Hepatocyte (in vitro differentiated cells): ENCODE data around the gene SLC7A5.
"Not testable (repeated sequence)": the region's sequence is repeated elsewhere in the genome, so short reads cannot be mapped to it uniquely, and the experiment has no call there.

Experiments used
- EZH2 ChIP-seq: fragments of 200-600 bp; sonication (generic); IDR thresholded peaks from 2 replicates; pipeline ENCODE4 v1.6.1; 2016; ENCODE audit warnings: antibody characterized with exemption, mild to moderate bottlenecking, borderline replicate concordance
- EZH2phosphoT487 ChIP-seq: fragments of 200-600 bp; sonication (generic); IDR thresholded peaks from one replicate; pipeline ENCODE4 v1.6.1; 2018; ENCODE audit warnings: antibody characterized with exemption, mild to moderate bottlenecking, low read depth, moderate library complexity; ENCODE audit not compliant: unreplicated experiment, severe bottlenecking
- TF ChIP-seq, protein P1 (sequence below): fragments of 200-600 bp; sonication (generic); IDR thresholded peaks from 2 replicates; pipeline ENCODE4 v1.5.1; 2016; ENCODE audit warnings: antibody characterized with exemption, mild to moderate bottlenecking; ENCODE audit not compliant: poor library complexity

DNA sequence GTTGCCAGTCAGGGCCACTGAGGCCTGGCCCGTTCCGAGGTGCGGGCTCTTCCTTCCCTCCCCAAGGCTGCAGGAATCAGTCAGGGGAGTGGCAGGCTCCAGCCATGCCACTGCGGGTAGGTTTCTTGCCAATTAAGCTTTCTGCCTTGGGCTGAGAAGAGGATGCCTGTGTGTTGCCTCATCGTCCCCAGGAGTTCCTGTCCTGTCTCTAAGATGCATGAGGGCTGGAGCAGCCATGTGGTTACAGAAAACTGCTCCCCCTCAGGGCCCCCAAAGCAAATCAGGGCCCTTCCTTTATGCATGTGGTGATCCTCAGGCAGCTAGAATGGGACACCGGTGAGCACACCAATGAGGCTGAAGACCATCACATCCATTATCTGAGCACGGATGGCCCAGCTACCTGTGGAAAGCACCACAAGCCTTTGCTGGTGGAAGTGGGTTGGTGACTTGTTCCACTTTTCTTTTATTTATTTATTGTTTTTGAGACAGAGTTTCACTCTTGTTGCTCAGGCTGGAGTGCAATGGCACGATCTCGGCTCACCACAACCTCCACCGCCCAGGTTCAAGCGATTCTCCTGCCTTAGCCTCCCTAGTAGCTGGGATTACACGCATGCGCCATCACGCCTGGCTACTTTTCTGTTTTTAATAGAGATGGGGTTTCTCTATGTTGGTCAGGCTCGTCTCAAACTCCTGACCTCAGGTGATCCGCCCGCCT, 27.0 kb upstream of the SLC7A5 start:
- TF ChIP-seq EZH2, EZH2phosphoT487: not testable (repeated sequence)
- TF ChIP-seq, protein P1, sequence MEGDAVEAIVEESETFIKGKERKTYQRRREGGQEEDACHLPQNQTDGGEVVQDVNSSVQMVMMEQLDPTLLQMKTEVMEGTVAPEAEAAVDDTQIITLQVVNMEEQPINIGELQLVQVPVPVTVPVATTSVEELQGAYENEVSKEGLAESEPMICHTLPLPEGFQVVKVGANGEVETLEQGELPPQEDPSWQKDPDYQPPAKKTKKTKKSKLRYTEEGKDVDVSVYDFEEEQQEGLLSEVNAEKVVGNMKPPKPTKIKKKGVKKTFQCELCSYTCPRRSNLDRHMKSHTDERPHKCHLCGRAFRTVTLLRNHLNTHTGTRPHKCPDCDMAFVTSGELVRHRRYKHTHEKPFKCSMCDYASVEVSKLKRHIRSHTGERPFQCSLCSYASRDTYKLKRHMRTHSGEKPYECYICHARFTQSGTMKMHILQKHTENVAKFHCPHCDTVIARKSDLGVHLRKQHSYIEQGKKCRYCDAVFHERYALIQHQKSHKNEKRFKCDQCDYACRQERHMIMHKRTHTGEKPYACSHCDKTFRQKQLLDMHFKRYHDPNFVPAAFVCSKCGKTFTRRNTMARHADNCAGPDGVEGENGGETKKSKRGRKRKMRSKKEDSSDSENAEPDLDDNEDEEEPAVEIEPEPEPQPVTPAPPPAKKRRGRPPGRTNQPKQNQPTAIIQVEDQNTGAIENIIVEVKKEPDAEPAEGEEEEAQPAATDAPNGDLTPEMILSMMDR = not testable (repeated sequence)
